GM21381 (cell line): ENCODE results near the gene CYLD.

Experiments used
- ATAC-seq: cut with Tn5 transposase; IDR thresholded peaks from one replicate; pipeline ENCODE4 v1.9.1; 2021; ENCODE audit warnings: mild to moderate bottlenecking, moderate library complexity; ENCODE audit not compliant: unreplicated experiment

CYLD gene

DNA sequence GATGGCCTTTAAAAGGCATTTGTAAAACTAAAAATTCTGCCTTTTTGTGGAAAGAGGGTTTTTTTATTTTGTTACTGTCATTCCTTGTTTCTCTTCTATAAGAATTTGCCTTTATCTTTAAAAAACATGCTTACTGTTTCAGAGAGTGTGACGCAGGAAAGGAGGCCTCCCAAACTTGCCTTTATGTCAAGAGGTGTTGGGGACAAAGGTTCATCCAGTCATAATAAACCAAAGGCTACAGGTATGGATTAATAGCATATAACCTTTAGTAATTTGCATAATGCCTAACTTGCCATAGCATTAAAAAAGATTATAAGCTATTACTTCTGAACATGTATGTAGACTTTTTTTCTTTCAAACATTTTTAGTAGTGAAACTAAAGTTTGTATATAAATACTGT is 34.2 kb downstream of the CYLD start:
- ATAC-seq: no peak

DNA sequence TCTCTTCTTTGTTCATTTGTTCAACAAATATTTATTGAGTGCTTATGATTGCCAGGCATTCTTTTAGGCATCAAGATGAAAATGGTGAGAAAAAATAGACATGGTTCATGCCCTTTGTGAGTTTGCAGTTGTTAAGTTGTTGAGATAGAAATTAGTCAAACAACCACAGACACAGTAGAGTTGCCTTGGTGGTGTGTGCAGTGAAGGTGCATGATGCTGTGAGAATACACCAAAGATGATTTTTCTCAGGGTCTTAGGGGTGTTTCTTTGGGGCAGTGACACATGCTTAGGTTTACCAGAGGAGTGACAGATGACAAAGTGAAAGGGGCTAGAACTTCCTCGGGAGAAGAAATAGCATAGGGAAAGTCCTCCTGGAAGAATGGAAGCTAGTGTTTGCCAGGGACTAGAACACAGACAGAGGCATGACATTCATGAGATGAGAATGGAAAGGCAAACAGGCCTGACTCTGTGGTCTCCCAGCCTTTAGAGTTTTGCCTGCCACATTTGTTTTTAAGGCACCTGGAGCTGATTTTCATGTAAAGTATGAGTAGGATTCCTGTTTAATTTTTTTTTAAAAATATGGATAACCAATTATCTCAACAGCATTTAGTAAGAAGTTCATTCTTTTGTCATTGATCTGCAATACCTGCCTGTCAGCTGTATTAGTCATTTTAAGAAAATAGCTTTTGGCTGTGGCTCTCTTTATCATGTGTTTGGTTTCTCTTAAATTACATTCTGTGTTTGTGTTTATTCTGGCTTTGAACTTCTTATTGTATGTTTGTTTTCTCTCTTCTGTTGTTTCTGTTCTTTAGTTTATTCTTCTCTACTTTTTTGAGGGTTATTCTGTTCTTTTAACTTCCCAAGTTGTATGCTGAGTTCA is 36.6 kb downstream of the CYLD start:
- no peak for ATAC-seq

DNA sequence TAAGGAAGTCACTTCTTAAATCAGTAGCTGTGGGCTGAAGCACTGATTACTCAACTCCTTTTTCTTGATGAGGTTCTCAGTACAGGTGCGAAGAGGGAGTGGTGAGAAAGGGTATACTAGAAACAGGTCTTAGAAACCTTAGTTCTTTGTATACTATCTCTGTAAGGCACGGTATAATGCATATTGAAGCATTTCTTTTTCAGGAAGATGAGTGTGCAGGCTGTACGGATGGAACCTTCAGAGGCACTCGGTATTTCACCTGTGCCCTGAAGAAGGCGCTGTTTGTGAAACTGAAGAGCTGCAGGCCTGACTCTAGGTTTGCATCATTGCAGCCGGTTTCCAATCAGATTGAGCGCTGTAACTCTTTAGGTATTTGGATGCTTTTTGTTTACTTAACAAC is 39.2 kb downstream of the CYLD start:
- no peak for ATAC-seq

DNA sequence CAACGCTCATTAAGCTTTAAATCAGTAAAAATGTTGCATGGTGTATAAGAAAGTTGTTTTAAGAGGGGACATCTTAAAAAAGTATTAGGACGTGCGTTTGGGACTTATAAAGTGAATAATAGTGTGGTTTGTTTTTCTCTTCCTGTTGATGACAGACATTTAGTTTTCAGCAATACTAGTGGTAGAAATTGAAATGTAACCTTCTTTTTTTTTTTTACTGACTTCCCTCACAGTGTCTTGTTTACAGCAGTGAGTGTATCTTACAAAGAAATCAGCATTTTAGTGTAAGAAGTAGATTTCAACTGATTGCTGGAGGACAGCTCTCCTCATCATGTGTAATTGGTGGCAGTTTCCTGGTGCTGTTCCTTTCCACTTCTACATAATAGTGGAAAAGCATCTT is 39.6 kb downstream of the CYLD start:
- no peak for ATAC-seq

DNA sequence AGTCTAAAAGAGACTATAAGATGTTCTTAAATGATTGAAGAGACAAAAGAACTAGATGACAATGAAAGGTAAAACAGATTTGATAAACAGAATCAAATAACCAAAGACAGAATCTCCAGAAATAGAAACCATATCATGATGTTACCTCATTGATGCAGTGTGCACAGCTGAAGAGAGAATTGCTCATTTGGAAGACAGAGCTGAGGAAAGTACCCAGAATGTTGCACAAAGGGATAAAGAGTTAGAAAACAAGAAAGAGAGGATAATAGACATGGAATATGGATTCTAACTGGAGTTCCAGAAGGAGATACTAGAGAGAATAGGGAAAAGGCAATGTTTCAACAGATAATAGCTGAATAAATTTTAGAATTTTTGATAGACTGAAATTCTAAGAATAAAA is 47.9 kb downstream of the CYLD start:
- no peak for ATAC-seq

DNA sequence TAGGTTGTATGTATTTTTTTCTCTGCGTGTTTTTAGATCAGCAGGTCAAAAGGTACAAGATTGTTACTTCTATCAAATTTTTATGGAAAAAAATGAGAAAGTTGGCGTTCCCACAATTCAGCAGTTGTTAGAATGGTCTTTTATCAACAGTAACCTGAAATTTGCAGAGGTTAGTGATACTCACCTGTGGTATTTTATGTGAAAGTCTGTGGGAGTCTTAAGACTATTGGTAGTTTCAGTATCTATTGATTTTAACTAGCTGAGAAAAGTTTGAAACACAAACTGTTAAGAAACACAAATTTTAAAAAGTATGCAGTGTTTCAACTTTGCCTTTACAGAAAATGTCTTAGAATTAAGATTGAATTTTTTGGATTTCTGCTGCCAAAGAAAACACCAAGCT is 49.6 kb downstream of the CYLD start:
- ATAC-seq: peak; percentile 55

DNA sequence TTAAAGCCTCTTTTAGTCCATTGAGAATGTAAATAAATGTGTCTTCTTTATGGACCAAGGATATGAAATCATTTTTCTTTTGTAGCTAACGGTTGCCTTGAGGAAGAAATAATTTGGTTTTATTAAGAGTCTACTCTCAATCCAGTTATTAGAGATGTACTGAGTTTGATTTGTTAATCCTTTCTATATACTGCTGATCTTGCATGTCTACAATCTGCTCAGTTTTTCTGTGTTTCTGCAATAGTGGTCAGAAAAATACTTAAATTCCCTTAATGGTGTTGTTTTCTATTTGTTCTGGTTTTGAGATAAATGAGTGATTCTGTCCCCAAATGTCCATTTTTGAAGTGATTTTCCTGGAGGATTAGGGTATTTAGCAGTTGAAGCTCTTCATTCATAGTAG is 54.9 kb downstream of the CYLD start:
- ATAC-seq: no peak

DNA sequence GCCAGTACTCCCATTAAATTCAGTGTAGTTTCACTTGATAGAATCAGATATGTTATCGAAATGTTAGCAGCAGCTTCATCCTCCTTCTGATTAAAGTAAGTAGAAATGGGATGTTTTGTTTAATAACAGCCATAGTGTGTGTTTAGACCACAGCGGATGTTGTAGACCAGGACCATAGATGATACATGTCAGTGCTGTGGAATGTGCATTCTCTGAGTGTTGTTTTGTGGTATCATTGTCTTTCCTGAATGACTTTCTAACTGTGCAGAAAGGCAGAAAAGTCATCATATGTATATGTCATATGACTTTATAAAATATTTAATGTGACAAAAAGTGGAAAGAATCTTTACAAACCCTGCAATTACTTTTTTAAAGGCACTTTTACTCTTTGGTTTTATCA is 55.6 kb downstream of the CYLD start:
- no peak for ATAC-seq

DNA sequence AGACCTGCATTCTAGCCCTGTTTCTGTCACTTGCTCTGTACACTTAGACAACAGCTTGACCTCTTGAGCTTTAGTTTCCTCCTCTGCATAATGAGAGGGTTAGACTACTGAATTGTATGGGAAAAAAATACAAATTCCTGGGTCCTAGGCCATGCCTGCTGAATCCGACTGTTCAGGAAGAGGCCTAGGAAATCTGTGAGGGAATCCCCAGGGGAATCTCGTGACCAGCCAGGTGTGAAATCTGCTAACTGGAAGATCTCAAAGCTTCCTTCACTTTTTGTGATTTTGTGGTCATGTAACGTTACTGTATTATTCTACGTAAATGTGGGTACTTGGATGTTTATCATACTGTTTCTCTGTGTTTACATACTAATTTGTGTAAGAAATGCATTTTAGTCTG is 58.2 kb downstream of the CYLD start:
- no peak for ATAC-seq

DNA sequence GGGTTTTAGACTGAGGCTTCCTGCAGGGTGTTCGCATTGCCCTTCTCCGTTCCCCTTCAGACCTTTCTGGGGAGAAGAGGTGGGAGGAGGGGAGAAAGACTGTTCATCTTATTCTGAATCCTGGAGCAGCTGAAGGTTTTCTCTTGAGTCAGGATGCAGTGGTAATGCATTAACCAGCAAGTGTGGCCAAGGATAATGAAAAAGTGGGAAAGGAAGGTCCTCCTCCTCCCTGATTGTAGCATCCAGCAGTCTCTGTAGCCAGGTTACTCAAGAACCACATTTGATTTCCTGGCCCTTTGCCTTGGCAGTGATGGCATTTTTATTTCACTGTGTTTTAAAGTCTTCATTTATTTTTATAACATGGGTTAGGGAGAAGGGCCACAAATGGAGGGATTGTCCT is 59.1 kb downstream of the CYLD start:
- ATAC-seq: no peak

DNA sequence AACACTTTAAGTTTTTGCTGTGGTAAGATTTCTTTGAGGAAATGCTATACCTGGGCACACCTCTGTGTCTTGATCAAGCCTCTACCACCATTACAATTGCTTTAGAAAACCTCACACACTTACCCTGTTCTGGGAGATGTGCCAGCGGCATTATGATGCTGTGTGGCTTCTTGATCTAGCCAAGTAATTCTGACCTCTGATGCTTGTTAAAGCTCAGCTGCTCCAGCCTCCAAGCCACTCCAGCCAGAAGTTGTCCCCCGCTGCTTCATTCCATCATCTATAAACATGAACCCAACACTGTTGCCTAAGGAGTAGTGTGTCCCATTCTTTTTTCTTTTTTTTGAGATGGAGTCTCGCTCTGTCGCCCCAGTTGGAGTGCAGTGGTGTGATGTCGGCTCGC is 60.1 kb downstream of the CYLD start:
- ATAC-seq: no peak

DNA sequence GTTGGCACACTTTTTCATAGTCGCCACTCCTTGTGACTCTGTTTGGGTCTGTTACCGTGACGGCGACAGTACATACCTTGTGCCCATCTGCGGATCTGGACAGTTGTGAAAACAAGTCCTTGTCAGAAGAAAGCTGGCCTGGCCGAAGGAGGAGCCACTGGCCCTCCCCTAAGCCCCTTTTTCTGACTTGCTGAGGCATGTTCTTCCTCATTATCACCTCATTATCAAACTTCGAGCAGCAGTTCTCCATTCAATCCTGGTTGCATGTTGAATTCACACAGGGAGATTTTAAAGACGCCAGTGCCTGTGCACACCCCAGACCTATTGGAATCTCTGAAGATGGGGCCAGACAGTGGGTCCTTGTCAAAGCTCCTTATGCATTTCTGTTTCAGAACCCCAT is 61.1 kb downstream of the CYLD start:
- ATAC-seq: no peak

DNA sequence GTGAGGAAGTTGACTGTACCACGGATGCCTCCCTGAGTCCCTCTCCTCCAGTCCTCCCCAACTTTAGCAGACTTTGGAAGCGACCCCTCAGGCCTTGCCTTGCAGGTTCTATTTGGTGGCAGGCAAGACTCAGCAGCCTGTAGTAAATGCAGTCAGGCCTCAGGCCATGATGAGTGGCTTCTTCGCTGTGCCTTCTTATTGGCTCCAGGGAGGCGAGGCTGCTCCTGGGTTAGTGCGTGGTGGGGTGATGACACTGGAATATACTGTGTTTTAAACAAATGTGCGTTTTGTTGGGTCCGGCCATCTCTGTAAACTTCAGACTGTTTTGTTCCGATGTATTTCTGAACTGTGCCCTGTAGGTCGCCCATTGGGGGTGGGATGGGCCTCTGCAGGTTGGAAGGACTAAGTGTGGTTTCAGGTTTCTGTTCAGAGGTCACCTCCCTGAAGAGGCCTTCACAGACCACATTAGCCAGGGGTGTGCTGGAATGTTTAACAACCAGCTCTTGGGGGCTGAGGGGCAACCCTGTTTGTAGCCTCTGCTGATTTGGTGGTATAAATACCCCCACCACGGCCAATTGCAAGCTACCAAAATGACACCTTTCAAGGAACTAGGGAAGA is 62.5 kb downstream of the CYLD start:
- ATAC-seq: no peak

DNA sequence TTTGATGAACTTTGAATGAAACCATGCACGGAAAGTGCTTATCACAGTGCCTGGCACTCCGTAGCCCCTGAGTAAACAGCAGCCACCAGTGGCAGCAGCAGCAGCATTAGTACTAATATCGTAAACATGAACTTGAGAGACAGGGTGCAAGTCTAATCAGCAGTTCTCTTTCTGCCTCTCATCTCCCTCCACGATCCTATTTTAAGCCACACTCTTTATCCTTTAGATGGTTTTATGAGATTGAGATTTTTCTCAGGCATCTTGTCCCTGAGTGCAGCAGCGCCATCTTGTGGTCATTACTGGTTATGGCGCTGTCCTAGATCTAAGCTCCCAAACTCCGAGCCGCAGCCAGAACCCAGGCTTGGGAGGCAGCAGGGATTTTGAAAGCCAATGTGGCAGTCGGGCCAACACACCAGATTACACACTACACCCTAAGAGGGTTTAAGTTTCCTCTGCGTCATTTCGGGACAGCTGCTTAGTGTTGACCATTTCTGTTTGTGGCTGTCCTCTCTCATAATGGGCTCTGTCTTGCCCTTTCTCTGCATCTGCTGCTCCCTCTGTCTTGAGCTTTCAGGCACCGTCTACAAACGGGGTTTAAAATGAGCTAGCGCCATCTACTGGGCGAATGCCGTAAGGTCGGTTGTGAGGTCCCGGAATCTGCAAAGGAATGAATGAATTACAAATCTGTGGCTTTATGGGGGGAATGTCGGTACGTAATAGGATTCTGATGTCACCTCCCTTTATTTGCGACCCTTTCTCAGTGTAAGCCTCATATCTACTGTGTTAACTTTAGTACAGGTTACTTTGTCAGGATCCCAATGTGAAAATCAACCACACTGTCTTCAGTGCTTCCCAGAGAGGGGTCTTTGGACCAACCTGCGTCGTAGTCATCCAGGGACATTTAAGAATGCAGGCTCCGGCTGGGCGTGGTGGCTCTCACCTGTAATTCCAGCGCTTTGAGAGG is 64.5 kb downstream of the CYLD start:
- ATAC-seq: peak; percentile 83

DNA sequence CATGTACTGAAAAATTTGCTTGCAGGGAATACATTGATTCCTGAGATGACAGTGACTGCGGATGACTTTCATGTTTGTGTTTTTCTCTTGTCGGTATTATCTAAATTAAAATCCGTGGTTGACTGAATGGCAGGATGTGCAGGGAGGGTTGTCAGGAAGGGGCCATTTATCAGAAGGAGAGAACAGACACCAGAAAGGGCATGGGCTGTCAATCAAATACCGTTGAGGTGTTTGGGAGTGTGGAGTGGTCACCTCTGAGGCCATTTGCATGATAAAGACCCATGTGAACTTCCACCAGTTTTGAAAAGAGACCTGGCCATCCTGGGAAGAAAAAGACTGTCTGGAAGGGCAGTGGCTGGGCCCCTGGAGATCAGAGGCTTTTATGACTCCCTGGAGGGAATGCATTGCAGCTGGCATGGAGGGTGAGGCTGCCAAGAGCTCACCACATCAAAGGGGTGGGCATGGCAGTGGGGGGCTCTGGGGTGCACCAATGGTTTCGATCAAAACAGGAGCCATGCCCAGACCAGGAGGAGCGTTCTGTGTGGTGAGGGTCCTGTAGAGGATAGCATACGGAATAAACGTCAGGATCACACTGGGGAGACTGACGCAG is 67.1 kb downstream of the CYLD start:
- no peak for ATAC-seq

DNA sequence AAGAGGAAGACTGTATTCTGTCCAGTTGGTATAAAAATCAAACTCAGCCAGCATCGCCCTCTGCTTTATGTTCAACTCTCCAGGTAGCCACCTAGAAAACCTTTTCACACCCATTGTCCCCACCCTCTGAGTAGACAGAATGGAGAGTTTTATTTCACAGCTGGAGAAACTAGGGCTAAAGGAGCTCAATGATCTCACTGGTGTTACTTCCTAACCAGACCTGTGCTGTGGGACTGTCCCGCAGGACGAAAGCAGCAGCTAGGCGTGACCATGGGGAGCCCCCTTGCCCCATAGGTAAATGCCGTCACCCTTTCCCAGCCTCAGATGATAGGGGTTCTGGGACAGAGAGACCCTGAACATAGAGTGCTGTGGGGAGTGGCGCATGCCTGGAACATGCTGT is 67.7 kb downstream of the CYLD start:
- ATAC-seq: no peak

DNA sequence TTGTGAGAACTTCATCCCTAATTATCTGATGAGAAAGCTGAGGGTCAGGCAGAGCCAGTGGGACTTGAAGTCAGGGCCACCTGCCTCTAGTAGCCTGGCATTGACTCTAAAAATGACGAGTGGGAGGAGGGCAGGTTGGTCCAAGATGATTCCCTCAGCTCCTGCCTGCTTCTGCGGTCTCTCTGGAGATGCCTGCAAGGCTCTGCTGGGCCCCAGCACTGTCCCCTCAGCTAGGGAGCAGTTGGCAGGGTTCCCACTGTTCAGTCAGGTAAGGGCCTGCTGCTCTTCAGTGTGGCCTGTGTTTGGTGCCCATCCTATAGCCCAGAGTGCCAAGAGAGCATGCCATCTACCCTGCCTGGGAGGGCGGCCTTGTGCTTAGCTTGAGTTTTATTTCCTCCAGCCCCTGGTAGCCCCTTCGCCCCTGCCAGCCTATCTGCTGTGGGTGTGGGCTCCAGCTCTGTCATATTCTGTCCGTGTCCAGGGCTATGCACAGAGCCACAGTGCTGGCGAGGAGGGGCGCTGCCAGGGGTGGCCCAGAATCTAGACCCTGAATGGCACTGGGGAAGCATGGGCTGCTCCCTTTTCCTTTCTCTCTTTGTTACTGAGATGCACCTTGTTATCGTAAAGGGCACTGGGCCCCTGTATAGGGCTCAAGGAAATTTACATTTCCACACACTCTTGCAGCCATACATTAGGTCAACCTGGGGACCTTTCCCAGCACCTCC is 68.5 kb downstream of the CYLD start:
- no peak for ATAC-seq

DNA sequence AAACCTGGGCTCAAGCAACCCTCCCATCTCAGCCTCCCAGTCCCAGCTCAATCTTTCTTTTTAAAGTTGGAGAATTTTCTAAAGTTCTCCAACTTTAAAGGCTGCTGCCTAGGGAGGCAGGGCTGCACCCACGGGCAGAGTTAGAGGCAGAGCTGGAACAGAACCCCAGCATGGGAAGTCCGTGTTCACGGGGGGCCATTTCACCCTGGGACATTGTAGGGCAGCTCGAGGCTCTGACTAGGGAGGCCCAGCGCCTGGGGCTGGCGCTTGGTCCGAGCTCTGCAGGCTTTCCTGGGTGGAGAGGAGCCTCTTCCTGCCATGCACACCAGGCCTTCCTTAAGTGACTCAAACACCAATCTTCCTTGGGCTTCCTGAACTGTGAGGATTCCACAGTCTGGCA is 70.2 kb downstream of the CYLD start:
- ATAC-seq: no peak

DNA sequence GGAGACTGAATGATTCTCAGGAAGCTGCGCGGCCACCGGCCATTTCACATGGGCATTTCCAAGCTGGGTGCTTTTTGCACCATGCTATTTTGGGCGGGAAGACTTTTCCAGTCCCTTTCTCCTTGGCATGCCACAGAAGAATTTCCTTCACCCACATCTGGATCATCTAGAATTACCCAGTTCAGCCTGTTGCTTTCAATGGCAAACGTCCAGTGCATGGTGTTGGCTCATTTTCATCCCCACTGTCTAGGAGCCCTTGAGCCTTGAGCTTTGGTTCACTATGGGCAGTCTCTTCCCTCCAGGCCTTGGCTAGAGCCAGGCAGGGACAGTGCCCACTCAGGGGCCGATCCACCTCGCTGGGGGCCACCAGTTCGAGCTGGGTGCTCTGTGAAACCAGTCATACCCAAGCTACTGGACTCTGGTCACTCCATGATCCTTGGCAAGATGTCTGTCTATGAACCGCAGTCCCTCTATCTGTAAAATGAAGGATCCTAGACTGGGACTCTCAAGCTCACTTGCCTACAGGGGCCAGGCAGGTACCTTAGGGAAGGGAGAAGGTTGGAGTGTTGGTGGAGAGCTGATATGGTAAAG is 71.1 kb downstream of the CYLD start:
- ATAC-seq: no peak

DNA sequence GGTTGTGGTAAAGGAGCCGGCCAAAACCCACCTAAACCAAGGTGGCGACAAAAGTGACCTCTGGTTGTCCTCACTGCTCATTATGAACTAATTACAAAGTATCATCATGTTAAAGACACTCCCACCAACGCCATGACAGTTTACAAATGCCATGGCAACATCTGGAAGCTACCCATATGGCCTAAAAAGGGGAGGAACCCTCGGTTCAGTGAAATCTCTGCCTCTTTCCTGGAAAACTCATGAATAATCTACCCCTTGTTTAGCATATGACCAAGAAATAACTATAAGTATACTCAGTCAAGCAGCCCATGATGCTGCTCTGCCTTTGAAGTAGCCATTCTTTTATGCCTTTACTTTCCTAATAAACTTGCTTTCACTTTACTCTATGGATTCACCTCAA is 72.2 kb downstream of the CYLD start:
- no peak for ATAC-seq
